Esophagus squamous epithelium (tissue), 5 donors: ENCODE results near the gene FIS1. TPM values are rescaled to one million over a fixed set of nuclear protein-coding genes. Genes with fewer than 3 reads are reported as not detected.

ENCODE experiments used
- DNase-seq: peaks from one replicate; lab custom pipeline; 2025; lab: John Stamatoyannopoulos, UW
- H3K27ac ChIP-seq, 4 donors: fragments of 200-600 bp; sonication (generic); one replicate each; pipeline ENCODE4 v1.5.1; 2016 to 2019; ENCODE audit warnings: mild to moderate bottlenecking in 1 of 4
- H3K27me3 ChIP-seq, 4 donors: fragments of 200-600 bp; sonication (generic); 1 replicate in 3 of 4; 2 replicates in 1 of 4; pipeline versions ENCODE4 v1.5.1 to v1.6.0; 2017 to 2021; ENCODE audit warnings: antibody characterized with exemption in 1 of 4
- H3K36me3 ChIP-seq, 3 donors: fragments of 200-600 bp; sonication (generic); one replicate each; pipeline ENCODE4 v1.5.1; 2016 to 2019
- H3K4me1 ChIP-seq, 3 donors: fragments of 200-600 bp; sonication (generic); one replicate each; pipeline ENCODE4 v1.5.1; 2017 to 2019
- H3K4me3 ChIP-seq, 4 donors: fragments of 200-600 bp; sonication (generic); 1 replicate in 3 of 4; 2 replicates in 1 of 4; pipeline ENCODE4 v1.5.1; 2016 to 2019; ENCODE audit warnings: mild to moderate bottlenecking in 2 of 4, moderate library complexity in 1 of 4
- H3K9me3 ChIP-seq, 3 donors: fragments of 200-600 bp; sonication (generic); one replicate each; pipeline ENCODE4 v1.5.1; 2016 to 2019
- POLR2A ChIP-seq, 4 donors: fragments of 450-650 bp; IDR thresholded peaks; one replicate each; pipeline ENCODE4 v1.6.1; 2017; ENCODE audit warnings: antibody characterized with exemption in 4 of 4, mild to moderate bottlenecking in 4 of 4, moderate library complexity in 3 of 4
- WGBS, 2 donors: methylation state at CpG; one replicate each; pipeline ENCODE4 v1.1.5; 2018; 5-methylcytosine and 5-hydroxymethylcytosine counted together
- intact Hi-C: fragments of 100-400 bp; cut with DNase I; formaldehyde crosslinking; loops from one replicate; pipeline ENCODE4 v1.15.0; 2022
- total RNA-seq, 4 donors: library from RNA; depleted of rRNA; stranded (reverse); fragments of >200 nt; gene quantifications; one replicate each; pipeline ENCODE4 v1.1.0, GENCODE V29; 2016
- TF ChIP-seq, protein P1 (sequence below), 6 experiments: fragments of 450-650 bp in 4 of 6; fragments of 200-600 bp in 2 of 6; sonication (generic) in 2 of 6; IDR thresholded peaks; one replicate each; pipeline ENCODE4 v1.5.1; 2016 to 2019; ENCODE audit warnings: antibody characterized with exemption in 6 of 6, mild to moderate bottlenecking in 4 of 6, moderate library complexity in 4 of 6
- donor health status: DM: yes; HTN: yes; CAD: no.

FIS1 gene
- total RNA-seq, 4 donors from 2014 or later = 127 to 233 (median 145) TPM

DNA sequence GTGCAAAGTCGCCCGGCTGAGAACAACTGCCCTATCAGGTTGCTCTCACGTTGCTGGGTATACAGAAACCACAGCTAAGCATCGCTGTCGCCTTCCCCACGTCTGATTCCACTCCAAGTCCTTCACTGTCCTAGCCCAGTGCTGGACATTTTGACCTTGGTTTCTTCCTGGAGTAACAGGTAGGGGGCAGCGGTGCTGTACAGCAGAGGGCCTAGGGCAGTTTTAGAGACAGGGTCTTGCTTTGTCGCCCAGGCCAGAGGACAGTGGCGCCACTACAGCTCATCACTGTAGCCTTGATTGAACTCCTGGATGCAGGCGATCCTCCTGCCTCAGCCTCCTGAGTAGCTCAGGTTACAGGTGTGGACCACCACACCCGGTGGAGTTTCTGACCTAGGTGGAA is 9.8 kb downstream of the FIS1 start:
- Histone ChIP-seq H3K9me3 (no peaks in the 10 kb centered on the region), H3K27me3 (no peaks in the 10 kb centered on the region), H3K4me1 (peaks cover 7 to 75% (median 19%) of the 10 kb centered on the region in 3 donors), H3K4me3 (no peak overlapping the region), H3K27ac (no peak overlapping the region), H3K36me3 (peaks cover 0 to 47% (median 9%) of the 10 kb centered on the region in 3 donors)
- no peak for DNase-seq
- TF ChIP-seq, protein P1, sequence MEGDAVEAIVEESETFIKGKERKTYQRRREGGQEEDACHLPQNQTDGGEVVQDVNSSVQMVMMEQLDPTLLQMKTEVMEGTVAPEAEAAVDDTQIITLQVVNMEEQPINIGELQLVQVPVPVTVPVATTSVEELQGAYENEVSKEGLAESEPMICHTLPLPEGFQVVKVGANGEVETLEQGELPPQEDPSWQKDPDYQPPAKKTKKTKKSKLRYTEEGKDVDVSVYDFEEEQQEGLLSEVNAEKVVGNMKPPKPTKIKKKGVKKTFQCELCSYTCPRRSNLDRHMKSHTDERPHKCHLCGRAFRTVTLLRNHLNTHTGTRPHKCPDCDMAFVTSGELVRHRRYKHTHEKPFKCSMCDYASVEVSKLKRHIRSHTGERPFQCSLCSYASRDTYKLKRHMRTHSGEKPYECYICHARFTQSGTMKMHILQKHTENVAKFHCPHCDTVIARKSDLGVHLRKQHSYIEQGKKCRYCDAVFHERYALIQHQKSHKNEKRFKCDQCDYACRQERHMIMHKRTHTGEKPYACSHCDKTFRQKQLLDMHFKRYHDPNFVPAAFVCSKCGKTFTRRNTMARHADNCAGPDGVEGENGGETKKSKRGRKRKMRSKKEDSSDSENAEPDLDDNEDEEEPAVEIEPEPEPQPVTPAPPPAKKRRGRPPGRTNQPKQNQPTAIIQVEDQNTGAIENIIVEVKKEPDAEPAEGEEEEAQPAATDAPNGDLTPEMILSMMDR (IDR thresholded peaks at IDR 0.05) = peak in 2 of 6 experiments; percentile 18 to 23
- TF ChIP-seq POLR2A (IDR thresholded peaks at IDR 0.05) = no peak
- WGBS, 2 donors = 69% methylated on average over 7 of the region's 11 CpGs; no CpG with 5 or more reads in 1 of the 2 donors
- intact Hi-C loops = no loop called here

DNA sequence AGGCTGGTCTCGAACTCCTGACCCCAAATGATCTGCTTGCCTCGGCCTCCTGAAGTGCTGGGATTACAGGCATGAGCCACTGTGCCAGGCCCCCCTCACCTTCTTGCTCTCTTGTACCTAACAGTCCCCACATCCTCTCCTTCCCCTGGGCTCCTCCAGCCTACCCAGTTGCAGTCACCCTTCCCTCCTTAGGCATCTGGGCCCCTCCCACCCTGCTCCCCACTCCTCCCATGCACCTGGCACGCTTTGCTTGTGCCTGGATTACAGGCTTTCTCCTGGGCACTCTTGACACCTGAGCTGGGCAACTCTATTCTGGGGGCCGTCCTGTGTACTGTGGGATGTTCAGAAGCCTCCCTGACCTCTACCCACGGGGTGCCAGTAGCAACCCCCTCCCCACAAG is 10.2 kb downstream of the FIS1 start:
- TF ChIP-seq POLR2A (IDR thresholded peaks at IDR 0.05) = no peak

DNA sequence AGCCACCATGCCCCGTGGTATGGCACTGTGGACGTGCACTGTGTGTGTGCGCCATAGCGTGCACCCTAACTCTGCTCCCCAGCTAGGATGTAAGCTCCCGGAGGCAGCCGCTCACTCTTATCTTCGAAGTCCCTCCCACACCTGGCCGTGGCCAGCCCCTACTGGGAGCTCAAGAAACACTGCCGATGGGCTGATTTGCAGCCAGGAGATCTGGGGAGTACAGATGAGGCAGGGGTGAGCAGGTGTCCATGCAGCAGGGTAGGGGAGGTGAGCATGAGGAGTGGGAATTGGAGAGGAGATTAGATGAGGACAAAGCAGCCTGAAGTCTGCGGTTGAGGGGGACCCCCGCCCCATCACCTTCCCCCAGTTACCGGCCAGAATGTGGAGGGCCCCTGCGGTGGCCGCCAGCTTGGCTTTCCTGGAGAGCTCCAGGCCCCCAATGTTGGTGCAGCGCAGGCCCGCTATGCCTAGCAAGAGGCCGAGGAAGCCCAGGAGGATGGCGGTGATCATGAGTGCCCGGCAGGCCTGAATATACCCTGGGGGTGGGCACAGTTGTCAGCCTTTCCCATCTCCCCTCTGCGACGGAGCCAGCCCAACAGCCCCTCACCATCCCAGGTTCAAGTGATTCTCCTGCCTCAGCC is 10.9 kb downstream of the FIS1 start:
- intact Hi-C loops = no loop called here
- Histone ChIP-seq H3K4me3 (no peak overlapping the region), H3K4me1 (peaks cover 7 to 64% (median 17%) of the 10 kb centered on the region in 3 donors), H3K27me3 (no peaks in the 10 kb centered on the region), H3K27ac (no peak overlapping the region), H3K9me3 (no peaks in the 10 kb centered on the region), H3K36me3 (peaks cover 0 to 47% (median 0%) of the 10 kb centered on the region in 3 donors)
- WGBS, 2 donors = 75 to 88% methylated on average over 2 to 8 of the region's 21 CpGs
- no peak for TF ChIP-seq POLR2A (IDR thresholded peaks at IDR 0.05)
- TF ChIP-seq, protein P1 (IDR thresholded peaks at IDR 0.05) = no peak
- DNase-seq = no peak

More for the DNA sequence above, 10.2 kb downstream of the FIS1 start:
- H3K4me1 ChIP-seq = peaks cover 7 to 71% (median 17%) of the 10 kb centered on the region in 3 donors
- no peaks in the 10 kb centered on the region for H3K27me3 ChIP-seq
- intact Hi-C loops = no loop called here
- H3K4me3 ChIP-seq = no peak overlapping the region
- H3K9me3 ChIP-seq = no peaks in the 10 kb centered on the region
- peaks cover 0 to 47% (median 4%) of the 10 kb centered on the region in 3 donors for H3K36me3 ChIP-seq
- 79 to 94% methylated on average over 3 of the region's 5 CpGs for WGBS, 2 donors
- no peak overlapping the region for H3K27ac ChIP-seq
- DNase-seq = no peak

DNA sequence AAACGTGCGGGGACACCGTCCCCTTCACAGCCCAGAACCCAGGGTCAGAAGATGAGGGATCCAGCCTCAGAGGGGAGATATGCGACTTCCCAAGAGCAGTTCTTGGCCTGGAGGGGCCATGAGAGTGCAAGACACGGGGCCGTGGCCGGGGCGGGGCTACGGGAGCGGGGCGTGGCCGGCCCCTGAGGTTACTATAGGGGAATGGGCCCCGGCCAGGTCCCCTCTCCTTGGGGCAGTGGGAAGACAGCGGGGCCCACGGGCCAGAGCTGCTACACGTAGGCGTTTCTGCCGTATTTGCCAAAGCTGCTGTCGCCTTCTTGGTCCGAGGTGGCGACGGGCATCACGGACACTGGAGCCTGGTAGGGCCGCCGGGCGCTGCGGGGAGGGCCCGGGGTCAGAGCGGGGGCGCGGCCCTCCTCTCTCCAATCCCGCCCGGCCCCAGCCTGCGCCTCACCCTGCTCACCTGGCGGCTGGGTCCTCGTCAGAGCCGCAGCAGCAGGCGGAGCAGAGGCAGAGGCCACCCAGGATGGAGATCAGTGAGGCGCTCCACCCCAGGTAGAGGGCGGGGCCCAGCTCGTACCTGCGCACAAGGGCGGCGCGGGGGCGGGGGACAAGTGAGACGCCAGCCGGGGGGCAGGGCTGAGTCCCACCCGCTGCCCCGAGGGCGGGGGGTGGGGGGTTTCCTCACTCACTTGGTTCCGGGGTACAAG is 12.6 kb downstream of the FIS1 start:
- Histone ChIP-seq H3K36me3 (peaks cover 0 to 46% (median 4%) of the 10 kb centered on the region in 3 donors), H3K4me3 (peak overlapping the region; percentile 28 to 63 (median 46)), H3K4me1 (peaks cover 7 to 47% (median 15%) of the 10 kb centered on the region in 3 donors), H3K9me3 (no peaks in the 10 kb centered on the region), H3K27me3 (no peaks in the 10 kb centered on the region), H3K27ac (peak overlapping the region; percentile 62 to 81 (median 70))
- WGBS, 2 donors = 17% methylated on average over 6 of the region's 52 CpGs; no CpG with 5 or more reads in 1 of the 2 donors
- DNase-seq = no peak
- TF ChIP-seq, protein P1 (IDR thresholded peaks at IDR 0.05) = no peak
- TF ChIP-seq POLR2A (IDR thresholded peaks at IDR 0.05) = peak in 1 of 4 donors; percentile 23
- intact Hi-C loops = no loop called here

DNA sequence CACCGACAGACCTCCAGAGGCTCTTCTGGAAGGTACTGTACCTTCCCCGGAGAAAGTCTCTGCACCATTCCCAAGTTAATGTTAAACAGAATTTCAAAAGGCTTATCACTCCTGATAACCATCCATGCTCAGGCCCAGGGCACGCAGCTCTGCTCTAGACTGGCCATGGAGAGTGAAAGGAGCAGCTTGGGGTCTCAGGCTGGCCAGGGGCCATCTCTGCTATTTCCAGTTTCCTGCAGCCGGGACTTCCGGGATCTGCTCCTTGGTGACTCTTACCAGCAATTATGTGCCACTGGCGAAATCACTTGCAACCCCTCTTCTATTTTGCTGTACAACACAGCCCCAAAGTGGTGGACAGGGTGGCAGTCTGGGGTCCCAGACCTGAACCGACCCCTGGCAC is 13.2 kb downstream of the FIS1 start:
- intact Hi-C loops = no loop called here
- TF ChIP-seq POLR2A (IDR thresholded peaks at IDR 0.05) = no peak
- TF ChIP-seq, protein P1 (IDR thresholded peaks at IDR 0.05) = no peak
- peak overlapping the region in 3 of 4 donors; percentile 45 to 63 (median 47) for H3K4me3 ChIP-seq
- H3K9me3 ChIP-seq = no peaks in the 10 kb centered on the region
- H3K27ac ChIP-seq = peak overlapping the region; percentile 62 to 81 (median 70)
- H3K36me3 ChIP-seq = peaks cover 0 to 46% (median 9%) of the 10 kb centered on the region in 3 donors
- 50 to 60% methylated on average over 5 to 6 of the region's 7 CpGs for WGBS, 2 donors
- no peak for DNase-seq
- no peaks in the 10 kb centered on the region for H3K27me3 ChIP-seq
- peaks cover 7 to 41% (median 11%) of the 10 kb centered on the region in 3 donors for H3K4me1 ChIP-seq
